K562 (cell line): Measurements from ENCODE around the gene CTTNBP2. TPM values are rescaled to one million over a fixed set of nuclear protein-coding genes. Genes with fewer than 3 reads are reported as not detected.

ENCODE experiments used
- ATAC-seq: fragments of 200-7000 bp; cut with Tn5 transposase; 3 replicates; pipeline ENCODE4 v1.9.1; 2020; ENCODE audit warnings: moderate library complexity
- BruUV-seq: library from RNA; stranded (reverse); fragments of 400-500 nt; replicated peaks from 2 replicates; lab custom pipeline; 2021; lab: Mats Ljungman, UMichigan
- CTCF ChIA-PET: fragments of 300-600 bp; formaldehyde crosslinking; extraction: SDS; loops from one replicate; lab custom pipeline; 2021; ENCODE audit warnings: low intra/inter-chr PET ratio; lab: Yijun Ruan, JAX
- POLR2A ChIA-PET: fragments of 300-600, 350-650 bp; sonication (Branson Sonifier 250); formaldehyde crosslinking; extraction: SDS; loops from one replicate; lab custom pipeline; 2021; ENCODE audit warnings: antibody characterized with exemption, inconsistent platforms; lab: Yijun Ruan, JAX
- DNase-seq, 4 experiments: peaks; one replicate each; pipeline versions ENCODE4 v3.0.0 to v3.0.0-alpha.2; 2011 to 2018; ENCODE audit warnings: low spot score in 3 of 4, mixed read lengths in 3 of 4; ENCODE audit errors: extremely low read depth in 1 of 4
- FAIRE-seq: peaks from 2 replicates; lab custom pipeline; 2011; peaks lifted over from hg19 to GRCh38; lab: Jason Lieb, UNC
- H2AFZ ChIP-seq: 2 replicates; pipeline ENCODE4 v1.6.0; 2011; ENCODE audit warnings: low read depth, low read length, control low read depth, inconsistent platforms
- H3K27ac ChIP-seq: fragments of 200-600 bp; 3 replicates; pipeline ENCODE4 v1.8.0; 2011; ENCODE audit warnings: low read depth, mild to moderate bottlenecking, control low read depth, inconsistent platforms, low read length, moderate library complexity, mixed read lengths; ENCODE audit errors: extremely low read depth
- H3K27me3 ChIP-seq, 2 experiments: fragments of 300-600 bp in 1 of 2; 2 replicates in 1 of 2; 3 replicates in 1 of 2; pipeline versions ENCODE4 v1.6.0 to v1.8.0; 2011; ENCODE audit warnings: inconsistent platforms in 2 of 2, low read length in 2 of 2, mild to moderate bottlenecking in 1 of 2, mixed read lengths in 1 of 2, moderate library complexity in 1 of 2; ENCODE audit not compliant: control insufficient read depth in 2 of 2, insufficient read depth in 2 of 2
- H3K36me3 ChIP-seq: fragments of 300-600 bp; 3 replicates; pipeline ENCODE4 v1.8.0; 2011; ENCODE audit warnings: mild to moderate bottlenecking, low read length, inconsistent platforms; ENCODE audit not compliant: control insufficient read depth, insufficient read depth
- H3K4me1 ChIP-seq, 2 experiments: fragments of 200-600 bp in 1 of 2; replicated peaks in 1 of 2; 2 replicates in 1 of 2; 3 replicates in 1 of 2; pipeline versions ENCODE4 v1.5.1 to v1.8.0; 2011; ENCODE audit warnings: inconsistent platforms in 2 of 2, low read length in 2 of 2, mild to moderate bottlenecking in 1 of 2, mixed read lengths in 1 of 2, moderate library complexity in 1 of 2; ENCODE audit not compliant: control insufficient read depth in 2 of 2, insufficient read depth in 2 of 2
- H3K4me2 ChIP-seq: 2 replicates; pipeline ENCODE4 v1.6.1; 2011; ENCODE audit warnings: low read length, control low read depth, inconsistent platforms, mixed read lengths; ENCODE audit not compliant: insufficient read depth
- H3K4me3 ChIP-seq: fragments of 200-600 bp; sonication (generic), shearing (Covaris generic); 2 replicates; pipeline ENCODE4 v1.5.1; 2016; ENCODE audit warnings: control low read depth, inconsistent platforms
- H3K79me2 ChIP-seq: fragments of 200-600 bp; 3 replicates; pipeline ENCODE4 v1.8.0; 2011; ENCODE audit warnings: low read length, inconsistent platforms; ENCODE audit not compliant: control insufficient read depth, insufficient read depth
- H3K9ac ChIP-seq, 2 experiments: 2 replicates each; pipeline versions ENCODE4 v1.6.0 to v1.6.1; 2011; ENCODE audit warnings: low read depth in 2 of 2, low read length in 2 of 2, control low read depth in 1 of 2, inconsistent platforms in 1 of 2, mild to moderate bottlenecking in 1 of 2, mixed read lengths in 1 of 2; ENCODE audit not compliant: insufficient read depth in 1 of 2
- H3K9me1 ChIP-seq: one replicate; pipeline ENCODE4 v1.6.0; 2011; ENCODE audit warnings: inconsistent platforms, mild to moderate bottlenecking, low read length, moderate library complexity; ENCODE audit not compliant: control insufficient read depth, insufficient read depth
- H3K9me3 ChIP-seq: replicated peaks from 2 replicates; pipeline ENCODE4 v1.5.1; 2011; ENCODE audit warnings: low read depth, low read length, inconsistent platforms; ENCODE audit not compliant: control insufficient read depth, insufficient read depth
- H4K20me1 ChIP-seq: replicated peaks from 2 replicates; pipeline ENCODE4 v1.6.1; 2011; ENCODE audit warnings: low read length, inconsistent platforms, mixed read lengths; ENCODE audit not compliant: control insufficient read depth, insufficient read depth
- ATF7 ChIP-seq: fragments of 450-650 bp; IDR thresholded peaks from 2 replicates; pipeline ENCODE4 v1.7.1; 2014; ENCODE audit warnings: mild to moderate bottlenecking, moderate library complexity
- BACH1 ChIP-seq: fragments of 200-800 bp; sonication (Bioruptor generic); IDR thresholded peaks from 2 replicates; pipeline ENCODE4 v1.6.1; 2016; ENCODE audit warnings: missing genetic modification characterization, missing compliant biosample characterization
- ELF1 ChIP-seq: fragments of 200-800 bp; sonication (Bioruptor generic); IDR thresholded peaks from 2 replicates; pipeline ENCODE4 v1.6.1; 2016; ENCODE audit warnings: missing genetic modification characterization, missing compliant biosample characterization
- STAT5A ChIP-seq: IDR thresholded peaks from 2 replicates; pipeline ENCODE4 v1.6.1; 2012; ENCODE audit warnings: low read length, inconsistent platforms, borderline replicate concordance
- THRAP3 ChIP-seq: fragments of 450-650 bp; IDR thresholded peaks from 2 replicates; pipeline ENCODE4 v1.6.1; 2016; ENCODE audit warnings: mild to moderate bottlenecking, inconsistent platforms, borderline replicate concordance
- YBX1 ChIP-seq: fragments of 450-650 bp; IDR thresholded peaks from 2 replicates; pipeline ENCODE4 v1.7.1; 2016; ENCODE audit warnings: mild to moderate bottlenecking
- ZBTB26 ChIP-seq: fragments of 450-650 bp; formaldehyde crosslinking; IDR thresholded peaks from 2 replicates; pipeline ENCODE4 v1.4.0; 2022; ENCODE audit warnings: missing genetic modification characterization
- ZFX ChIP-seq: sonication (generic); formaldehyde crosslinking; IDR thresholded peaks from 2 replicates; pipeline ENCODE4 v1.8.0; 2022; ENCODE audit warnings: mild to moderate bottlenecking, missing genetic modification reagents, moderate library complexity
- WGBS: fragments of 100-300 bp; shearing (Covaris generic); methylation state at CpG from one replicate; pipeline ENCODE4 v1.1.6; 2016; ENCODE audit warnings: low coverage, mixed read lengths; ENCODE audit not compliant: insufficient coverage; ENCODE audit errors: missing lambda C conversion rate; 5-methylcytosine and 5-hydroxymethylcytosine counted together
- in situ Hi-C: fragments of 300-500 bp; cut with MboI; formaldehyde crosslinking; loops from 4 replicates; pipeline ENCODE4 v1.15.0; 2018; ENCODE audit warnings: inconsistent platforms, mixed read lengths
- intact Hi-C: fragments of 100-400 bp; cut with micrococcal nuclease; formaldehyde crosslinking; loops from 2 replicates; pipeline ENCODE4 v1.14.2; 2022
- polyA plus RNA-seq, 8 experiments: library from polyadenylated mRNA; depleted of rRNA in 4 of 8; stranded (reverse) in 5 of 8; unstranded in 3 of 8; fragments of >200 nt; fragmentation: Nextera tagmentation in 2 of 8; fragmentation: Illumina TruSeq in 1 of 8; extraction: Ambion mirVana in 2 of 8; extraction: Trizol in 1 of 8; gene quantifications; 2 replicates each; pipeline versions ENCODE4 v1.2.1 to v1.2.3, GENCODE V29; 2011 to 2014; ENCODE audit warnings: inconsistent platforms in 1 of 8, missing spikeins in 1 of 8
- total RNA-seq, 7 experiments: library from RNA; depleted of rRNA in 6 of 7; stranded (reverse); fragments of >200 nt in 6 of 7; fragmentation: Illumina TruSeq in 2 of 7; extraction: Trizol in 2 of 7; gene quantifications; 2 replicates each; pipeline versions ENCODE4 v1.2.1 to v1.2.3, GENCODE V29; 2011 to 2021; ENCODE audit warnings: low replicate concordance in 1 of 7

Gene CTTNBP2
- total and polyA plus RNA-seq, 9 of the 15 experiments (the other 6 are each of a cell fraction or from before 2014, with no cell fraction given): 0.05 TPM; not detected in 8

GRCh38 chr7:117661328-117661727 lies 211.9 kb downstream of the CTTNBP2 start:
- in situ Hi-C loops: no loop called here
- Histone ChIP-seq H3K4me1 (no peaks in the 10 kb centered on the region), H3K4me2 (no peak overlapping the region), H2AFZ (no peak overlapping the region), H3K27me3 (no peaks in the 10 kb centered on the region), H3K9me1 (no peaks in the 10 kb centered on the region), H3K36me3 (no peaks in the 10 kb centered on the region), H4K20me1 (no peaks in the 10 kb centered on the region), H3K27ac (no peak overlapping the region), H3K9ac (no peak overlapping the region), H3K9me3 (no peaks in the 10 kb centered on the region), H3K79me2 (no peaks in the 10 kb centered on the region), H3K4me3 (no peak overlapping the region)
- DNase-seq (no peak), ATAC-seq (no peak), FAIRE-seq (no peak)
- no peak for TF ChIP-seq YBX1
- no peak for TF ChIP-seq THRAP3
- TF ChIP-seq BACH1: no peak
- no peak for TF ChIP-seq ATF7
- no peak for TF ChIP-seq ELF1 (tag)
- TF ChIP-seq ZFX (CRISPR knock-in tag): no peak
- no peak for TF ChIP-seq ZBTB26 (CRISPR knock-in tag)
- TF ChIP-seq STAT5A: no peak
- intact Hi-C loops: no loop called here
- POLR2A ChIA-PET: interaction anchor here (0.7 kb wide), 1 partner anchor 388 kb away, joined by 3 read pairs; no protein-coding TSS in a partner anchor
- 0% methylated on average over 2 of the region's 2 CpGs for WGBS
- CTCF ChIA-PET: no interaction called here
- no TSS peak for BruUV-seq
